Measurements from ENCODE around the gene WFDC8.

GRCh38 chr20:45510242-45510862, 68.7 kb downstream of the WFDC8 start:
- TF ChIP-seq CTCF (IDR thresholded peaks at IDR 0.05 in 8 of 11, conservative IDR thresholded peaks at IDR 0.05 in 3 of 11) (no peak), POLR2A (IDR thresholded peaks at IDR 0.05) (no peak), POLR2AphosphoS5 (IDR thresholded peaks at IDR 0.05) (no peak)

All from spleen (tissue), 7 donors.